Activated CD8-positive, alpha-beta memory T cell treated with anti-CD3 and anti-CD28 coated beads for 36 hours (primary cell): ENCODE results near the gene LHFPL3. TPM values are rescaled to one million over a fixed set of nuclear protein-coding genes. Genes with fewer than 3 reads are reported as not detected.

Source experiments
- CTCF ChIA-PET: fragments of 350-600 bp; sonication (Branson Sonifier 250); formaldehyde crosslinking; loops from one replicate; lab custom pipeline; 2021; ENCODE audit warnings: antibody characterized with exemption; lab: Charles Lee
- POLR2A ChIA-PET: fragments of 350-600 bp; sonication (Branson Sonifier 250); formaldehyde crosslinking; loops from one replicate; lab custom pipeline; 2021; ENCODE audit warnings: antibody characterized with exemption; lab: Charles Lee
- total RNA-seq, 2 experiments: library from RNA; stranded (reverse); gene quantifications; one replicate each; pipeline ENCODE4 v1.2.3, GENCODE V29; 2021

The LHFPL3 gene
- total RNA-seq, 2 experiments from 2014 or later = not detected

- CTCF ChIA-PET = no interaction called here
- POLR2A ChIA-PET = no interaction called here
Observed at GRCh38 chr7:104458875-104459274, 130.5 kb downstream of the LHFPL3 start.

GRCh38 chr7:104469166-104469820 is 140.9 kb downstream of the LHFPL3 start:
- ChIA-PET CTCF (interaction anchor here (0.7 kb wide), 1 partner anchor 326 kb away, joined by 3 read pairs; no protein-coding TSS in a partner anchor), POLR2A (no interaction called here)

- POLR2A ChIA-PET = no interaction called here
- CTCF ChIA-PET = no interaction called here
Observed at GRCh38 chr7:104480529-104480928, 152.1 kb downstream of the LHFPL3 start.

DNA sequence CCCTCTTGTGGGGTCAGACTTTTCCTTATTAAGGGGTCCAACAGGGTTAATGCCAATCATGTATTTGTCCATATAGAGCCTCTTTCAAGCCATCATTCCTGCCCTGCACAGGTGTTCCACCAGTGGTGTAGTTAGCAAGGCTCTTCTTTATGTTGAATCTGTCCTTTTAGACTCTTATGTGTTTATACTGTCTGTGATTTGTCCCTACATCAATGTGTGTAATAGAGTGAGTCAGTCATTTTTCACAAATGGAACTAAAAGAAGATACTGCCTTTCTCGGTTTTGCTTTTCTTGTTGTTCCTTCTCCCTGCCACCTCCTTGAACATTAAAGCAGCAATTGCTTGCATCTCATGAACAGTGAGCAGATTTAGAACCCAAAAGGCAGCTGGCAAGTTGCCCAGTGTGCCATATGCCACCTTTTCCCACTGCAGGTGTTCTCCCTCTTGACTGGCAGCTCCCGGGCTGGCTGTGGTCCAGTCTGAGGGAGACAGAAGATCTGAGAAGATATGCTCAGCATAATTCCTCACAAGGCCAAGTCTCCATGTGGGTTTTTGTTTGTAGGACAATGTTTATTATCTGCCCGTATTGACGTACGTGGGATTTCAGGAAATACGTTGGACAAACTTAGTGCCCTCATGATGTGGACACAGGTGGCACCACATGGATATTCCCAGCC is 154.1 kb downstream of the LHFPL3 start:
- POLR2A ChIA-PET = no interaction called here

GRCh38 chr7:104486931-104487330 is 158.5 kb downstream of the LHFPL3 start:
- ChIA-PET POLR2A (no interaction called here), CTCF (no interaction called here)

More for the DNA sequence above, 154.1 kb downstream of the LHFPL3 start:
- CTCF ChIA-PET = no interaction called here

GRCh38 chr7:104487642-104488041 is 159.2 kb downstream of the LHFPL3 start:
- ChIA-PET POLR2A (no interaction called here), CTCF (no interaction called here)

- CTCF ChIA-PET = no interaction called here
- POLR2A ChIA-PET = no interaction called here
Observed at GRCh38 chr7:104497379-104497967, 169.1 kb downstream of the LHFPL3 start.

DNA sequence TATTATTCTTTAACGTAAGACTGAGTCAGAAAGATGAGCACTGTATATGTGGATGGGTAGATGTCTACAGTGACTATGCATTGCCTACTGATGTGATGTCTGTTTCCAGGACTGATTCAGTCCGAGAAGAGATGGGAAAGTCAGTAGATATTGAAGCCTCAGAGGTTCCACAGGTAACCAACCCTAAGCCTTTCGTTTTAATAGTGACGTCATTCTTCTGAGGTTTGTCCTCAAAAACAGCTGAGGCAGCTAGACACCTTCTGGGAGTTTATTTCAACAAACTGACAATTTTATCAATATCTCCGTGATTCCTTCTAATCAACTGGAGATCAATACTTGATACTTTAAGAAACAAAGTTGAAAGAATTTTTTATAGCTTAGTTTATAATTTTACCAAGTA is 171.6 kb downstream of the LHFPL3 start:
- POLR2A ChIA-PET = no interaction called here
- CTCF ChIA-PET = no interaction called here

DNA sequence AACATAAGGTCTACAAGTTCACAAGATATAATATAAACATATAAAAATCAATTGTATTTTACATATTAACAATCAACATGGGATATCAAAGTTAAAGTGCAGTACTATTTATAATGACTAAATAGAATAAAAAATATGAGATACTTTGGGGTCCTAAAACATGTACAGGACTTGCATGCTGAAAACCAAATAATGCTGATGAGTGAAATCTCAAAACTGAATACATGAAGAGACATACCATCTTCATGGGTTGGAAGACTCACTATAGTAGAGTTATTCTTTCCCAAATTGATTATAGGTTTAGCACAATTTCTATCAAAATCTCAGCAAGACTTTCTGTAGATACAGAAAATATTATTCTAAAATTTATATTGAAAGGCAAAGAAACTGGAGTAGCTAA is 181.5 kb downstream of the LHFPL3 start:
- ChIA-PET CTCF (no interaction called here), POLR2A (no interaction called here)

GRCh38 chr7:104524853-104525252 is 196.4 kb downstream of the LHFPL3 start:
- CTCF ChIA-PET = no interaction called here

GRCh38 chr7:104528142-104528541 is 199.7 kb downstream of the LHFPL3 start:
- CTCF ChIA-PET = no interaction called here
- POLR2A ChIA-PET = no interaction called here

More at GRCh38 chr7:104524853-104525252, 196.4 kb downstream of the LHFPL3 start:
- POLR2A ChIA-PET = no interaction called here

DNA sequence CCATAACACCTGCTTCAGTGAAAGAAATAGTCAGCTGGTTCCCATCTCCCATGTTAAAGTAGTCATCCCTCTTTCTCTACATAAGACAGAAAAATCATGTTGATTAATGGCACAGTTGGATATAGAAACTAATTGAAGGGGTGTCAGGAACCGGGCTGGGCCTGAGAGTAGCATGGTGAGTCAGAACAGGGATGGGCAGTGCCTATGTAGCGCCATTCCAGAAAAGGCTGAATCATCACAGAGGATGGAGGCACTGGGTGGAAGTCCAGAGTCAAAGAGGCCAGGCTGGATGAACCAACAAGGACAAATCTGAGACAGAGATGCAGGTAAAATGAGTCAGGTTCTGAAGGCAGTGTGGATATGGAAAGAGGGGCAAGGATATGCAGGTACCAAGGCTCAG is 201.2 kb downstream of the LHFPL3 start:
- CTCF ChIA-PET = no interaction called here
- POLR2A ChIA-PET = no interaction called here

DNA sequence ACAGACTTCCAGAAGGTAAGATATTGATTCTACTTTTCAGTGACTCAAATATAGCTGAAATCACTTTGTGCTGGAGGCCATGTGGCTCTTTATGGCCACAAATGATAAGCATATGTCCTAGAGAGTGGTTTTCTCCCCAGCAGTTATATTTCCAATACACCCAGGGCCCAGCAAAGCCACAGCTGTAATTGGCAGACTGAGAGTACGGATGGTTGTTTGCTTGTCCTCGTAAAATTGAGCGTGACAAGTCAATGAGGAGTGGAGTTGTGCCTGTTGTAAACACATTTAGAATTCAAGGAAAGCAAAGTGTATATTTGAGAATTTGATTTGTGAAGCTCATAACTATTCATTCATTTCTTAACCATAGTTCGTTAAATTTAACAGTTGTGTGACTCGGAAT is 201.8 kb downstream of the LHFPL3 start:
- POLR2A ChIA-PET = no interaction called here
- CTCF ChIA-PET = no interaction called here

DNA sequence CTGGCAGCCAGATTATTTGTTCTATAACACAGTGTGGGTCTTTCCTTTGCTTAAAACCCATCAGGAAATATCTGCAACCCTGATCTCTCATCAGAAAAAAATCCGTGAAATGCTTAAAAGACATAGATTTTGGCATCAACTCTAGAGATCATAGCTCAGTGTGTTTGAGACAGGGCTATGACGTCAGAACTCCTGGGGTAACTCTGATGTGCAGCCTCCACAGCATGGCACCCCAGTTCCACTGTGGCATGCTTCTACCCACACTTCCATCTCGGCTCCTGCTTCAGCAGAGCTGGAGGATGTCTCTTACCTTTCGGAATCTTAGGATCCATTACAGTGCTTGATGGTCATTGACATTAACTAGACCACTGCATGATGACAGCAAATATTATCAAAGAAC is 205.7 kb downstream of the LHFPL3 start:
- CTCF ChIA-PET = no interaction called here
- POLR2A ChIA-PET = no interaction called here

GRCh38 chr7:104535841-104536240 is 207.4 kb downstream of the LHFPL3 start:
- ChIA-PET CTCF (no interaction called here), POLR2A (no interaction called here)

- CTCF ChIA-PET = no interaction called here
- POLR2A ChIA-PET = no interaction called here
Observed at GRCh38 chr7:104536956-104537355, 208.6 kb downstream of the LHFPL3 start.

DNA sequence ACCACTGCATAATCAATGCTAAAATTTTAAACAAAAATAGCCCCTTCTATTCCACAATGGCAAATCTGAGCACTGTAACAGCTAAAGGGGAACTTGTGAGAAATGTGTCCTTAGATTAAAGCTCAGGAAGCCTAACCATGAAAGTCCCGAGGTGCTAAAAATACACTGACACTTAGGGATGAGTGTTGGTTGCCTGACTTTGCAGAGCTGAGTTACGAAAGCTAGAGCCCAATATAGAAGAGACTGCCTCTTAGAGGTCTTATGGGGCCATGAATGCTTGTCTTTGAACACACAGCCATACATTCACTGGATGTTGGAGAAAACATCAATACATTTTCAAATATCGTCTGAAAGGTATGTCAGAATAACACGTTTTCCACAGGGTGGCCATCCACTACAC is 209.7 kb downstream of the LHFPL3 start:
- CTCF ChIA-PET = no interaction called here
- POLR2A ChIA-PET = no interaction called here

DNA sequence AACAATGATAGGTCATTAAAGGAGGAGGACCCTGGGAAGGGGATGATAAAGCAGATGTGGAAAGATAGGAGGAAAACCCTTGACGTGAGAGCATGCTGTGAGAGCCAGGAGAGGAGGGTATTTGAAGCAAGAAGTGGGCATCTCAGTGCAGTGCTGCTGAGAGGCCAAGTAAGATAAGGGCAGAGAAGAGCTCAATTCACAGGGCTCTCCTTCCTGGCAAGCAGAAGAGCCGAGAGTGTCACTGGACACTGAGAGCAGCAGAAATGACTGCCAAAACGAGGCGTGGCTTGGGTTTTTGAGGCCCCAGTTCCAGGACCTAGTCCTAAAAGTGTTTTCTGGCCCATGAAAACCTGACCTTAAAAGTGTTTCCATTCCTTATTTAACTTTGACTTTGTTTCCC is 213.5 kb downstream of the LHFPL3 start:
- ChIA-PET POLR2A (no interaction called here), CTCF (no interaction called here)

GRCh38 chr7:104548861-104549260 is 220.5 kb downstream of the LHFPL3 start:
- ChIA-PET POLR2A (no interaction called here), CTCF (no interaction called here)

DNA sequence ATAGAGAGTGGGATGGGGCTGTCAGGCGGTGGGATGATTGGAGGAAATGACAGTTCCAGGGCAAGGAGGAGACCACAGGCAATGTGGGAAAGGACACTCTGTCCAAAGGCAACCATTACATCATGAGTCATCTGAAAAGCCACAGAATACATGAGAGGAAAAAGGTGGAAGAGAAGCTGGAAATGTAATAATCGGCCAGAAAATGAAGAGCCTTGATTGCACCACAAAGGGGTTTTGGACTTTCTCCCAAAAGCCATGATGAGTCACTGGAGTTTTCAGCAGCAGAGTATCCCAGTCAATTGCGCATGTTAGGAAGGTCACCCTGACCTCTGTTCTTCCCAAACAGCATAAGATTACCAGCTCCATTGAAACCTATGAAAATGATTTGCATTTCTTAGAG is 222.0 kb downstream of the LHFPL3 start:
- ChIA-PET POLR2A (no interaction called here), CTCF (no interaction called here)

DNA sequence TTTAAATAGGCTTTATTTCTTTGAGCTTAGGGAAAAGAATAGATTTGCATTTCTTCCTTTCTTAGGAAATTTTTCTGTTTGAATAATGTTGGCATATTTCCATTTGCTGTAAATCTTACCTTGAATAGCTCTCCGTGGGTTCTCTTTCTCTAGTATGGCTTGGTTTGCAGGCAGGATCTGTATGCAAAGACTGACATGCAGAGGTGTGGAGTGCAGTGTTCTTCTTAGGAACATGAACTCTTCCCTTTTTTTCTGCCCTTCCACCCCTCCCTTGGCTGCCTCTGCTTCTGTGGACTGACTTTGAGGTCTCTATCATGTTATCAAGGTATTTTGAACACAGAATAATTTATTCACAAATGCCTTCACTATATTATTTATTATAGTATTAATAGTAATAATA is 222.8 kb downstream of the LHFPL3 start:
- ChIA-PET POLR2A (no interaction called here), CTCF (no interaction called here)
